ENCODE data around the gene MMP26.

The MMP26 gene

GRCh38 chr11:4727171-4727570 lies 22.6 kb downstream of the MMP26 start:
- DNase-seq: no peak

- DNase-seq: no peak
Measured at GRCh38 chr11:4740735-4741134, 36.2 kb downstream of the MMP26 start.

GRCh38 chr11:4748438-4748837 lies 43.9 kb downstream of the MMP26 start:
- DNase-seq: no peak

- no peak for DNase-seq
Measured at GRCh38 chr11:4751201-4751600, 46.6 kb downstream of the MMP26 start.

Data from activated effector memory CD4-positive, alpha-beta T cell treated with Interleukin-2 at 50 U/mL for 16 hours (primary cell).